HG02571 (cell line): ENCODE measurements around the gene PODN.

Experiments used
- ATAC-seq: cut with Tn5 transposase; IDR thresholded peaks from one replicate; pipeline ENCODE4 v1.9.1; 2021; ENCODE audit warnings: mild to moderate bottlenecking, moderate library complexity; ENCODE audit not compliant: unreplicated experiment

The PODN gene

DNA sequence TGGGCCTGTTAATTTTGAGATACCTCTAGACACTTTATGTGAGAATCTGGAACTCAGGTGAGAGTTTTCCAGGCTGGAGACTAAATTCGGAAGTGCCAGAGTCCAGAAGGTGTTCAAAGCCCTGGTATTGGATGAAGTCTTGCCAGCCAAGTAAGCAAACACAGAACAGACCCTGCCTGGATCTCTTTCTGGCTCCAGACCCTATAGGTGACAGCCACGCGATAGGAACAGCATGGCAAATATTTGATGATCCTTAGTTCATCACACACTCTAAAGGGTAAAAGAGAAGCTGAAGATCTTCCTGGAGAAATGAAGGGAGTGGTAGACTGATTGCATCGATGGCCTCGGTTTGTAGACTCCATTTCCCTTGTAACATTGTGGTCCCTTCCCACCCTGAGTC lies 49.7 kb downstream of the PODN start:
- no peak for ATAC-seq

DNA sequence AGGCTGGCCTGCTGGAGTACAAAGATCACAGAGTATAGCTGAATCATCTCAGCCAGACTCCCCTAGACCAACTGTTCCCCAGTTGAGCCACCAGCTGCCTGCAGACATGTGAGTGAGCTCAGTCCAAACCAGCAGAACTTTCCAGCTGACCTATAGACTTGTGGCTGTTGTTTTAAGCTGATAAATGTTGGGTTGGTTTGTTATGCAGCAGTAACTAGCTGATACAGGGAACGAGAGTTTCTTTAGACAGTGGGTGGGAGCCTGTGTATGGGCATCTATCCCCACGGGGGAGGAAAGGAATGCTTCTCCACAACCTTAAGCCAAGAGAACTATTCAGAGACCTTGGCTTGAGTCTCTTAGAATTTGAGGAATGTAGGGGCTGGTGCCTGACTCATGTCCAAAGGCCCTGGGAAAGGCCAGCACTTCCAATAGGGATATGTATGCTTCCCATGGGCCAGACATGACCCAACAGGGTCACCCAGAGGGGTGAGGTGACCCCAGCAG lies 50.3 kb downstream of the PODN start:
- no peak for ATAC-seq

DNA sequence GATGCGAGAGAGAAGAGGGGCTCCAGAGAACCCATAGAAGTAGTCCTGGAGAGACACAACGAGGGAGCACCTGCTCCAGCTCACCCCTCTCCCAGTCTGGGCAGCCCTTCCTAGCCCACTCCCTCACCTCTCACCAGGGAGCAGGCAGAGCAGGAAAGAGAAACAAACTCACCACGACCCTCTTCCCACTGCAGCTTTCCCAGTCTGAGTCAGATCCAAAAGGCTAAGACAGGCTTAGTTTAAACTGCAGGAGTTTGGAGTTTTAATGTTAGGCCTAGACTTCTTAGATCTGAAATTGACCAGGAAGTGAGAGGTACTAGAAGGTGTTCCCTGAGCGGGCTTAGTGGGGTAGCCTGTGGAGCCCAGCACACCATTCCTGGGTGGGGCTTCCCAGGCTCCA lies 50.8 kb downstream of the PODN start:
- no peak for ATAC-seq

DNA sequence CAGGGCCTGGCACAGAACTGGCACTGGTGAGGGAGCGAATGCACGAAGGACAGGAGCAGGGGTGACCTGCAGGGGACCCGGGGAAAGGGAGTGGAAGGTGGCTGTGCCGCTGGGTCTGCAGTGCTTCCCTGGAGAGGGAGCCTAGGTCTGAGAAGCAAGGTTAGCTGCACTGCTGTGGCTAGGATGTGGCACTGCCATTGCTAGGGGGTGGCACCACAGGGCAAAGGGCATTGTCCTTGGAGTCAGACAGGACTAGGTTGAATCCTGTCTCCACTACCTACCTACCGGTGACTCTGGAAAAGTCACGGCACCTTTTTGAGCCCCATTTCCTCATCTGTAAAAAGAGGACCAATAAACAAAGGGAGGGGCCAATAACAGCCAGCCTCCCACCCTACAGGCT lies 52.1 kb downstream of the PODN start:
- ATAC-seq: no peak

DNA sequence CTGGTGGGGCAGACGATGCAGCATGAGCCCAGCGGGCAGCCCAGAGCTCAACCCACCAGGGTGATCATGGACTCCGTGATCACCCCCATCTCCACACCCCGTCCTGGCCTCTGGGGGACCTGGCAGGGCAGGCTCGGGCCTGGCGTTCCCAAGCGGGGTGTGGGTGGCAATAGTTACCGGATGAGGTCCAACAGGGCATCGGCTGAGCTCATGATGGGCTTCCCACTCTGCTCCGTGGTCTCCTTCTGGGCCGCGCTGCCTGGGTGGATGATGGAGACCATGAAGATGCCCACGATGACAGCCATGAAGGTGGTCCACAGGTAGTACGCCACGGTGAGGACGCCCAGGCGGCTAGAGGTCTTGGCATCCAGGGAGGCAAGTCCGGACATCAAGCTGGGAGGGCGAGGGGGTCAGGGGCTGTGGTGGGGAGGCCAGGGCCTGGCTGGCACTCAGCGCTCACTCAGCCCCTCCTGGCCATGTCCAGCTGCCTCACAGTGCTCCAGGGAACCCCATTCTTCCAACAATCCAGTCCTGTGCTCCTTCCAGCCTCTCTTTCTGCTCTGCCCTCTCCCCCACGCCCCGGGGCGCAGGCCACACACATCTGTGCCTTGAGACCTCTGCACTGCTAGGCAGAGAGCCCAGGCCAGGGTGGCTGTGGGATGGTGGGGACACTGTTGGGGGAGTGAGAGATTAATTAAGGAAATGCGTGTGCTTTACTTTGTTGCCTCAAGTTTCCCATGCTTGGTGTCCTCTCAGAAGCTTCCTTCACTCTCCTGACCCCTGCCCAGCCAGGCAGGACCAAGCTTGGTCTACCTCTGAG lies 52.8 kb downstream of the PODN start:
- ATAC-seq: no peak

DNA sequence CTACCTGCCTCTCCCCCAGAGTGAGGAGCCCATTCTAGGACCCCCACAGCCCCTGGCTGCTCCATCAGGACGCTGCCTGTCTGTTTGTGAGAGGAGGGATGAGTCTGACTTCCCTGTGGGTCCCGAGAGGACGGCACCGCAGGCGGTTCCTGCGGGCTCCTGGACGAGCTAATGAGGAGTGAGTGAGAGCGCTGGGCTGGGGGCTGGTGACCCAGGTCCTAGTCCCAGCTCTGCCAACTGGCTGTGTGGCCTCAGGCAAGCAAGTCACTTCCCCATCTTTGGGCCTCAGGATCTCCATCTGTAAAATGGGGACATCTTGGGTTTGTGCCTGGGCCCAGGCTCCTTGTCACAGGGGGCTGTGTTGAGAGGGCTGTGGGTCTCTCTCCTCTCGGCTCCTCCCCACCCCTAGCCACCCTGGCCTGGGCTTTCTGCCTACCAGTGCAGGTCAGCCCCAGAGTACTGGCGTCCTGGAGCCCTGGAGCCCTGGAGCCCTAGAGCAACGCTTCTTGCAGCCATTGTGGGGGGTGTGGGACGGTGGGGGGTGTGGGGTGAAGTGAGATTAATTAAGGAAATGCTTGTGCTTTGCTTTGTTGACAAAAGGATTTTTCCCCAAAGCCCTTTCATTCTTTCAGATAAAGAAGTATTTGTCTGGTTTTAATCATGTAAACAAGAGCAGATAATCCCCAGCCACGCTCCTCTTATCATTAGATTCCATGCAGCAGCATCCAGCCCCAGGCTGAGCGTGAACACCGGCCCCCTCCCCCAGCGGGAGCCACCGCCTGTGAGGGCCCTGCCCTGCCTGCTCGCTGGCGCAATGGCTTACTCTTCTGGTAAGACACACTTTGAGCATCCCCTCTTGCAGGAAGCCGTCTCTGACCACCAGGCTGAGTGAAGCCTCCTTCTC lies 53.6 kb downstream of the PODN start:
- ATAC-seq: no peak

DNA sequence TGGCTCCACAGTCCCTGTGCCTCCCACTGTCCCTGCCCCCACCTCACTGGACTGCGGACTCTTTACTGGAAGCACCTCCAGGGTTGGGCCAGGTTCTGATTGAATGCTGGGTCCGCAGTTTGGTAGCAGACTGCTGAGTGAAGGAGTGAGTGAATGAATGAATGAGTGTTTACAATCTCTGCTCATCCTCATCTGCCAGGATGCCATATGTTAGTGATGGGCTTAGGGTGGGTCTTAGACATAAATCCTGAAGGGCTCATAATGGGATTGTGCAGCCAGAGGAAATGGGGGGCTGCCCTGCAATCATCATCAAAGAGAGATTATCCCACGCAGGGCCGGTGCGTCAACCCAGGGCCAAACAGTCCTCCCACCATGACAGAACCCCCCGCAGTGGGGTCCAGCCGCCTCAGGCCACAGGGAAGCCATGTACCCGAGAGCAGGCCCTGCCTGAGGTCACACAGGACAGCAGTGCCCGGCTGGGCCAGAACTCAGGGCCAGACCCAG lies 54.3 kb downstream of the PODN start:
- ATAC-seq: no peak

DNA sequence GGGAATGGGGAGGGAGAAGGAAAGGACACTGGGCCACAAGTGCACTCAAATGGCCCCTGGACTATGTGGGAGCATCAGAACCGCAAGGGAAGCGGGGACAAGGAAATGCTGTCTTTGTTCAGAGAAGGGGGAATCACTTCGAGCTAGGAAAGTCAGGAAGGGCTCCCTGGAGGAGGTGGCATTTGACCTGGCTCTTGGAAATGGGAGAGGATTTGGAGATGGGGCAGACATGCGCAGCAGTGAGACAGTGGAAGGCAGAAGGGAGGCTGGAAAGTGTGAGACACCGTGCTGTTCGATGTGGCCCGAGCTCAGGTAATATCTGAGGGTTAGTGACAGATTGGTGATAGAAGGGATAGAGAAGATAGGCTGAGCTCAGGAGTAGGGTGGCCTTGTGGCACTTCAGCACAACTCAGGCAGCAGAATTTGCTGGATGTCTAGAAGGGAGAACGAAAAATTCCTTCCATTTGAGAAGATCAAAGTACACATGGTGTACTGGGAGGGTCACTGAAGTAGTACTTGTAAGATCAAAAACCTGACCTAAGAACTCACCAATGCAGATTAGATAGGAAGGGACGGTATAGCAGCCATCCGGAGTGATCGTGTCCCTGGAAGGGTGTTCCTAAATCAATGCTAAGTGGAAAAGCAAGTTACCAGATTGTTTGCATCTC lies 55.1 kb downstream of the PODN start:
- ATAC-seq: no peak

DNA sequence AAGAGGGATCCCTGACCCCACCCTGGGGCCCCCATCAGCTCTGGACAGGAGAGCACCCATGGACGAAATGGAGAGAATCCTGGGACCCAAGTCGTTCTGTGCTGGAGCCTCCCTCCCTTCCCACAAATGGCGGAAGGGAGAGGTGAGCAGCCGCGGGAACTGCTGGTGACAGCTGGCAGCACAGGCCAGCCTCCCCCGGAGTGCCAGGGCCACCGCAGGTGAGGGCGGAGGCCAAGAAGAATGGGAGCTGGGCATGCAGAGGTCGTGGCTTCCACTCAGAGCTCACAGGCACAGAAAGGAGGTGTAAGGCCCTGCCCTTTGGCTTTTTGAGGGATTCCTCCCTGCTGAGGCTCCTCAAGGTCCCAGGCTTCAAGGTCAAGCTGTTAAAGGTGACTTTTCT lies 55.8 kb downstream of the PODN start:
- no peak for ATAC-seq

DNA sequence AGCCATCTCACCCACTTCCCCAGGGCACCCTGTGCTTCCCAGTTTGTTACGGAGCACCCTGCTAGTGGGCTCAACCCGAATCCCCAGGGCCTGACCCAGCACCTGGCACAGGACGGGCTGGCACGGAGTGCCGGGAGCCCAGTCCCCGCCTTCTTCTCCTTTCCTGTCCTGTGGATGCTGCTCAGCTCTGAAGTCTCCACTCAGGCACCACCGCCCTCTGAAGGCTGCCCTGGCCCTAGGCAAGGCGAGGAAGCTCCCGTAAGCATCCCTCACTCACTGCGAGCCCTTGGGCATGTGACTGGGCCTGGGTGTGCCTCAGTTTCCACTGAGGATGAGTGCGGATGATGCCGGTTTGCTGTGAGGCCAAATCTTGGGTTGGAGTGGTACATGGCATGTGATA lies 58.6 kb downstream of the PODN start:
- no peak for ATAC-seq

DNA sequence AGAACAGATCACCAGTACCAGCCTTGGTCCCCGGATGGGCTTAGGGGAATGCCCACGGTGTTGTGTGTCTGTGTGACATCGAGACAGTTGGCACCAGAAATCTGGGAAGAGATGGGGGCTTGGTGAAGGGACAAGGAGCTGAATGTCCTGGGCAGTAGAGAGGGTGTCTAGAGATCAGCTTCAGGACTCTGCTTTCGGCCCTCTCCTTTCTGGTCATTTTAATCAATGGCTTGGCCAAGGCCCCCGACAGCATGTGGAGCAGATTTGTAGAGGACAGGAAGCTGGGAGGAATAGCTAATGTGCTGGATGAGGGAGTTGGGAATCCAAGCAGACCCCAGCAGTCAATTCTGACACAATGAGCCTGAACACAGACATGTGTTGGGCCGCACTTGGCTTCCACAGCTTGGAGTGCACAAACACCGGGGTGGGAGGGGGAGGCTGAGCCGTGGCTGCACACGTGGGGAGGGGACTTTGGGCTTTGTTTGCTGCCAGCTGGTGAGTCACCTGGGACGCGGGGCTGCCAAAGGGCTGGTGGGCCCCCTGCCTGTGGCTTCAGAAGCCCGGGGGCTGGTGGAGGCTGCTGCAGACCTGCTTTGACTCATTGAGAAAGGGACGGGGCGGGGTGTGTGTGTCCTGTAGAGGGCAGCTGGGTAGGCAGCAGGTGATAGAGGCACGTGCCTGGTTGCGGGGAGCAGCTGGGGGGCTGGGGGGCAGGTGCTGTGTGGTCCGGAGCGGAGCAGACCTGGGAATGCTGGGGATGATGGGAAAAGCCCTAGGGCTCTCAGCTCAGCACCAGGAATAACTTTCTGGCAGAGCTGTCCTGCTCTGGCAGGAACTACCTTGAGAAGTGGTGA lies 59.5 kb downstream of the PODN start:
- no peak for ATAC-seq

DNA sequence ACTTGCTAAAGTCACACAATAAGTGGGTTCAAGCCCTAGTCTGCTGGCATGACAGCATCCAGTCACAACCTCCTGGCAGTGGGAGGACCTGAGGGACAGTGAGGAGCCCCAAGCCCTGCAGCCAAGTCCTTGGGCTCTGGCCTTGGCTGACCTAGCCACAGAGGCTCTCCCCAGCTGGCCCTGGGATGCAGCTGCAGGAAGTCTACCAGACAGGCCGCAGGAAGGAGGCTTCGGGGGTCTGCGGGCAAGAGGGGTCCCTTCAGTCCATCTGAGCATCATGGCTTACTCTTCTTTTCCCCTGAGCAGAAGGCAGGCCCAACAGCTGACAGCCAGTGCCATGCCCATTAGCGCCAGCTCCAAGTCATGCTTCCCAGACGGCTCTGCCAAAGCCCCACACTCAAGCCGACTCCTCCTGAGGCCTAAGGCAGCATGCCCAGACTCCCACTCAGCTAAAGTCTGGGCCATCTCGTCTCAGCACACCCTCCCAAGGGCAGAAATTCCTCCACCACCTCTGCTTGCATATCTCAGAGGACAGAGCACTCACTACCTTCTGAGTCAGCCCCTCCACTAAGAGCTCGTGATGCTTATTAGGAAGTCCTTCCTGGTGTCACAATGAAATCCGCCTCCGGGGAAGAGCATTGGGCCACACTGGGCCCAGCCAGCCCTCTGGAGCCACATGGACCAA lies 60.3 kb downstream of the PODN start:
- no peak for ATAC-seq

DNA sequence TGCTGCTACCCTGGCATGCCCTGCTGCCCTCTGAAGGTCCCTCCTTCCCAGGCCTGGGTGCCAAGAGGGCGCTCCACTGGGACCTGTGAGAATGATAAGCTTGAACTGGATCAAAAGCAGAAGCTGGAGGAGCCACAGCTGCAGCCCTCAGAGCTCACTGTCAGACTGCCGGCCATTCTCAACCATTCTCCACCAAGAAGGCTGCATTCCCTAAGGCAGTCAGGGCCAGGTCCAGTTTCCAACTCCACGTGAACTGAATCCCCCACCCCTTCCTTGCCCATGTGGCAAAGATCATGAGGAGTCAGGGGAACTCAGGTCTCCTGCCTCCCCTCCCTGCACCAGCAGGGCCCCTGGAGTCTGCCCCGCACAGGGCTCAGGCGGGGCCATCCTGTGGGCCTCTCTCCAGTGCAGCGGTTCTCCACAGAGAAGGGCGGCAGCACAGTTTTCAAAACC lies 61.0 kb downstream of the PODN start:
- ATAC-seq: no peak

DNA sequence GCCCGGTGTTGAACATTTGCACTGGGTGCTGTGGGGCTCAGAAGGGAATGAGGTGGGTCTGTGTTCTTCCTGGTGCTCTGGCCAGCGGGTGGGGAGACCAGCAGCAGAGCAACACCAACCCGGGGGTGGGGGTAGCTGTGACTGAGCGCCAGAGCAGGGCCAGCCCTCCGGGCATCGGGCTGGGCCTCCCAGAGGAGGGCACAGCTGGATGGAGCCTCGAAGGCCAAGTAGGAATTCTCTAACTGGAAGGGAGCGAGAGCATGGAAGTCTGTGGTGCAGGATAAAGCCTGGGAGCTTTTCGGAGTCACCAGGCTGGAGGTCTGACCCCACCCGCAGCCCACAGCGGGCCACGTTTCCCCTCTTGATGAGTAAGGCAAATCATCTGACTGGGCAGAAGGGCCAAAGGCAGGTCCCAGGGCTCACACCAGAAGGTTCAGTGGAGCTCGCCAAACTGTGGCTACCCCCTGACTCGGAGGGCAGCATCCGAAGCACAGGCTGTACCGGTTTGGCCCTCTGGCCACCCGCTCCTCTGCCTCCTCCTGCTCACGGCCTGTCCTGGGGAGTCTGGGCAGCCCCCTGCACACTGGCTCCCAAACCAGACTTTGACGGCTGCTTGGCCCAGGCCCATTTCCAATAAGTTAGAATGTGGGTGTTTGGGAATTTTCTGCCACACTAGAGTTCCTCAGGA lies 61.6 kb downstream of the PODN start:
- ATAC-seq: no peak

DNA sequence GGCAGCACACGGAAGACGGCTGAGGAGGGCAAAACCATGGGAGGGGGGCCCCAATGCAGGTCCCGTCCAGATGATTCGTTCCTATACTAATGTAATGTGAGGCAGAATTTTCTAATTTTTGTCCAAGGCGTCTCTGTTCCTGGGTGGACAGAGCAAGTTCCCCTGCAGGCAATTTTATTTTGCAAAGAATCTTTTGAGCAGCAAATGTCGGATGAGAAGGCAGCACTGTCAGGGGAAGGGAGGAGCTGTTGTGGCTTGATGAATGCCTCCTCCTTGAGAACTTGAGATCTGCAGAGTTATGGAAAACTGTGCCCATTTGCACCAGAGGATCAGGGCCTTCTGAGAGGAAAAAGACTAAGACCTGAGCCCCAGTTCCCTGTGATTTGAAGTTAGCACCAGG lies 63.1 kb downstream of the PODN start:
- no peak for ATAC-seq

DNA sequence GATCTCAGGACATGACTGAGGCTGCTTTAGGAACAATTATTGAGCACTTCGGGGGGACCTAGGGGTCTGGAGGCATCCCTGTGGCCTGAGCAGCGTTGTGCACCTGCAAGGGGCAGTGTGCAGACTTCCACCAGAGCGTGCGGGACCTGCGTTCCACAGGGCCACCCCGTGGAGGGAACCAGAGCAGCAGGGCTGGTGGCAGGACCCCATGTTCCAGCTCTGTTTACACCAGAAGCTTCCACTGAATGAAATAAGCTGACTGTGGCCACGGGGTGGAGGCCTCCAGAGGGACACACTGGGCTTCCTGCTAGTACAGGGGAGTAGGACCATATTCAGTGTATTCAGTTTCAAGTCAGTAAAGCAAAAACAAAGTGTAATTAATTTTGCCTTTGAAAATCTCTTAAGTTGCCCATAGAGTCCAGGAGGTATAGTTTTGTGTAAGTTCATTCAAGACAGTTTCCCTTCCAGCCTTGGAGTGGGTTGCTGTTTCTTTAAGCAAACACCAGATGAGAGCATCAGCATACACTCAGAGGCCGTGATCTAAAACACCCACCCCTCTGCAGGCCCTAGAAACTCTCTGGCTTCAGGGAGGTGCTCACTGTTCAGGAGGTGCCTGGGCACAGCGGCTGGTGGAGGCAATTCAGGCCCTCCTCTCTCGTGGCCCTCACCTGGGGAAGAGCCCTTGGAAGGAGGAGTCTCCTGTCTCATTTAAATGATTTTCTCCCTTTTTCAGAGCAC lies 63.8 kb downstream of the PODN start:
- no peak for ATAC-seq

DNA sequence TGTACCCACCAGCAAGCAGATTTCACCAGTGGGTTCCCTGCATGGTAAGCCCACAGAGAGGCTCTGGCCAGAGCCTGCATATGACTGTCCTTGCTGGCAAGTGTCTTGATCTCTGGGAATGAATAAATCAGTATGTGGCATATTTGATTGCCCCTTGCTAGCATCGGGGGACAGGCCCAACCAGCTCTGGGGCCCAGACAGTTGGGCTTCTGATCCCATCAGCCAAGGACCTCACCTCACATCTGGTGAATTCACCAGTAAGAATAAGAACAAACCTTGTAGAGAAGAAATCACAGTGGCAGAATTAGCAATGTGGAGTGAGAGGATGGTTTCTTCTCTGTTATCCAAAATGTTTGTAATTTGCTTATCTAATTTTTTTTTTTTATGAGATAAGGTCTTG lies 64.5 kb downstream of the PODN start:
- ATAC-seq: no peak

DNA sequence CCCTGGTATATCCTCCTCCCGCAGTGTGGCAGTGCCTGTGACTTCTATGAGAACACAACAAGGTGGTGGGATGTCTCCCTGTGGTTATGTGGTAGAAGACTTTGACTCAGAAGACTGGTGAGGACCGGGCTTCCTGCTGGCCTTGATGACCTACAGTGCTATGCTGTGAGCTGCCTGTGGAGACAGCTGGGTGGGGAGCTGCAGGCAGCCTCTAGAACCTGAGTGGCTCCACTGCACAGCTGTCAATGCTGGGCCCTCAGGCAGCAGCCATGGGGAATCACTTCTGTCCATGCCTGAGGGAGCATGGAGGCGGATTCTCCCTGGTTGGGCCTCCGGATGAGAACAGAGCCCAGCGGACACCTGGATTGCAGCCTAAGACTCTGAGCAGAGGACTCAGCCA lies 65.5 kb downstream of the PODN start:
- no peak for ATAC-seq
